ENCODE measurements around the gene SCN3A. TPM values are rescaled to one million over a fixed set of nuclear protein-coding genes. Genes with fewer than 3 reads are reported as not detected.

SCN3A gene
- total and polyA plus RNA-seq, 2 donors (not counting 3 experiments of a cell fraction or from before 2014, with no cell fraction given) = not detected

GRCh38 chr2:165193178-165193777 is 10.6 kb downstream of the SCN3A start:
- Histone ChIP-seq H3K4me3 (replicated peaks in 1 of 3; ENCODE audit: insufficient read depth in 1 of 3, low read depth in 1 of 3, low read length in 3 of 3) (no peak overlapping the region), H3K79me2 (ENCODE audit: control insufficient read depth, insufficient read depth, low read length) (no peaks in the 10 kb centered on the region), H4K20me1 (replicated peaks; ENCODE audit: control insufficient read depth, extremely low read depth, insufficient read depth, low read length) (no peaks in the 10 kb centered on the region), H3K9me3 (replicated peaks; ENCODE audit: control insufficient read depth, insufficient read depth, low read length) (no peaks in the 10 kb centered on the region), H3K4me1 (ENCODE audit: control insufficient read depth, extremely low read depth, insufficient read depth, low read length) (no peaks in the 10 kb centered on the region), H3K27me3 (ENCODE audit: control insufficient read depth in 2 of 2, insufficient read depth in 2 of 2, low read length in 2 of 2) (peaks cover 3 to 7% of the 10 kb centered on the region in 2 experiments), H2AFZ (ENCODE audit: low read depth, low read length) (no peak overlapping the region), H3K27ac (ENCODE audit: insufficient read depth, low read depth, low read length) (no peak overlapping the region), H3K36me3 (ENCODE audit: control insufficient read depth in 2 of 2, extremely low read depth in 1 of 2, insufficient read depth in 2 of 2, low read length in 2 of 2) (no peaks in the 10 kb centered on the region), H3K9me1 (replicated peaks; ENCODE audit: control insufficient read depth, extremely low read depth, insufficient read depth, low read length) (no peaks in the 10 kb centered on the region), H3K4me2 (ENCODE audit: insufficient read depth, low read length) (no peak overlapping the region), H3K9ac (replicated peaks; ENCODE audit: extremely low read depth, insufficient read depth, low read length) (no peak overlapping the region)
- POLR2A ChIA-PET = no interaction called here
- DNase-seq (ENCODE audit: low read depth, low spot score) (no peak), FAIRE-seq (no peak)
- BruUV-seq (replicated peaks) = no TSS peak
- intact Hi-C loops (cut with micrococcal nuclease) = no loop called here
- TF ChIP-seq JUN (IDR thresholded peaks at IDR 0.05; ENCODE audit: borderline replicate concordance, insufficient read depth, insufficient read length, low read depth) = no peak
- no peak for TF ChIP-seq GATA2 (IDR thresholded peaks at IDR 0.05; ENCODE audit: insufficient read depth, insufficient read length, low read depth, low read length)
- no peak for TF ChIP-seq EZH2 (IDR thresholded peaks at IDR 0.05; ENCODE audit: borderline replicate concordance, low read depth, low read length, severe bottlenecking)
- no peak for TF ChIP-seq MYC (IDR thresholded peaks at IDR 0.05; ENCODE audit: low read depth, low read length)
- TF ChIP-seq FOS (IDR thresholded peaks at IDR 0.05; ENCODE audit: borderline replicate concordance, insufficient read depth, low read length) = no peak
- TF ChIP-seq, protein P1, sequence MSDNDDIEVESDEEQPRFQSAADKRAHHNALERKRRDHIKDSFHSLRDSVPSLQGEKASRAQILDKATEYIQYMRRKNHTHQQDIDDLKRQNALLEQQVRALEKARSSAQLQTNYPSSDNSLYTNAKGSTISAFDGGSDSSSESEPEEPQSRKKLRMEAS (IDR thresholded peaks at IDR 0.05; ENCODE audit: insufficient read depth, insufficient read length) = no peak
- TF ChIP-seq POLR2AphosphoS5 (IDR thresholded peaks at IDR 0.05; ENCODE audit: insufficient read depth, low read depth, low read length) = no peak
- no peak for TF ChIP-seq POLR2A (IDR thresholded peaks at IDR 0.05; ENCODE audit: low read depth, low read length)
- TF ChIP-seq CTCF (IDR thresholded peaks at IDR 0.05; ENCODE audit: extremely low read depth in 1 of 2, insufficient read depth in 1 of 2, low read depth in 1 of 2, low read length in 2 of 2) = no peak
- dilution Hi-C loops (cut with MboI; ENCODE audit: extremely low pct_ligation_motif_present, low sequenced_read_pairs) = no loop called here
- CTCF ChIA-PET = no interaction called here
